ENCODE data around the gene CERS2.
"Not testable (repeated sequence)": the region's sequence is repeated elsewhere in the genome, so short reads cannot be mapped to it uniquely, and the experiment has no call there.

Gene CERS2

DNA sequence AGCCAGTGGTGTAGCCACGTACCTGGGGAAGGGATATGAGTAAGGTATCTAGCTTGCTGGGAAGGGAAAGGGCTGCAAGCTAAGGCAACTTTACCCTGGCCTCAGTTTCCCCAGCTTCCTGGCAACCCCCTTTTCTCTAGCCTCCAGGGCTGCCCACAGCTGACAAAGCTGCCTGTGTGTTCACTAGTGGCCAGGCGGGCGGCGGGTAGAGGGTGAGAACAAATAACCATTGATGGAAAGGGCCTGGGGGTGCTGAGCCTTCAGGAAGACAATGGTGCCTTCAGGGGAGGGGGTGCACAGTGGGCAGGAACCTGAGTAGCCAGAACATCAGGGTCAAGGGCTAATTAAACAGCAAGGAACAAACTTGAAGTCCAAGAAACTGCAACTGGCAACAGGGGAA is 6.1 kb downstream of the CERS2 start:
- DNase-seq = no peak

DNA sequence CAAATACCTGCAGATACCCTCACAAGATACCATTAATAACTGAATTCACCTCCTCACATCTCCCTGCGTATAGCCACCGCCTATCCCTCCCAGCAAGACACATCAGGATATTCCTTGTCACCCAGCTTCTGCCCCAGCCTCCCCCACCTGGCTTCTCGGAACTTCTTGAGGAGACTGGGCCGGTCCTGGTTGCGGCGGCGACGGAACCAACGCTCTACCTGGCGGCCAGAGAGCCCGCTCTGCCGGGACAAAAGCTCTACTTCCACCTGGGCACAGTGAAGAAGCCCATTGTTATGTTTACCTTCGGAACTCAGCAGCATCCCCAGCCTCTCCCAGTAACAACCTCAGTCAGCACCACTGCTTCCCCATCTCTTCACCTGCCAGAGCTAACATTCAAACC is 6.7 kb downstream of the CERS2 start:
- no peak for DNase-seq

DNA sequence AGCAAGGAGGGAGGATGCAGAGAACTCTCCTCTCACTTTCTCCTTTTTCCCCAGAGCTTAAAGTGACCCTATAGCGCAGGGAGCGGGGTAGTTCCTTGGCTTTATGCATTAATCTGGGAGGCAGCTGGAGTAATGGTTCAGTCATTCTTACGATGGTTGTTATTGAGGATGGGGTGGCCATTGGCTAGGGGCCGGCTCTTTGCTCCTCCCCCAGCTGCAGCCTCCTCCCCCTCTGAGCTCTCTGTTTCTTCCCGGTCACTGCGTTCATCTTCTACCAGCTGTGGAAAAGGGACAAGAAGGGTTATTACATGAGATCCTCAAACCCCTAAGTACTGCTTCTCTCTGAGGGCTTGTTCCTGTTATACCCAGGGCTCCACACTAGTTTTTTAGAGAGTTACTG is 8.6 kb downstream of the CERS2 start:
- no peak for DNase-seq

DNA sequence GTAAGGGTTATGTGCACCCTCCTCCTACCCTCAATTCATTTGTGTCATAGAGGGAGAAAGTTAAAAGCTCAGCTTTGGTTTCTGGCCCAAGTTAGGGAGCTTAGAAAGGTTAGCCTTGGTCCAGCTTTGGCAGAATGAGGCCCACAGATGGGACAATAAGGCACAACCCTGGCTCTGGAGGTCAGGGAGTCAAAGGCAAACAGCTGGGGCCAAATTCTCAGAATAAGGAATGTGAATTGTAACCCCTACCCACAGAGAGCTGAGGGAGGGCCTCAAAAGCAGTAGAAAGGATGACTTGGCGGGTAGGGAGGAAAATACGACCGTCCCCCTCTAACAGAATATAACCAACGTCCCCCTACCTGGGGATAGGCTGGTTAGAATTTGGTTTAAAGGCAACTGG is 9.0 kb downstream of the CERS2 start:
- no peak for DNase-seq

DNA sequence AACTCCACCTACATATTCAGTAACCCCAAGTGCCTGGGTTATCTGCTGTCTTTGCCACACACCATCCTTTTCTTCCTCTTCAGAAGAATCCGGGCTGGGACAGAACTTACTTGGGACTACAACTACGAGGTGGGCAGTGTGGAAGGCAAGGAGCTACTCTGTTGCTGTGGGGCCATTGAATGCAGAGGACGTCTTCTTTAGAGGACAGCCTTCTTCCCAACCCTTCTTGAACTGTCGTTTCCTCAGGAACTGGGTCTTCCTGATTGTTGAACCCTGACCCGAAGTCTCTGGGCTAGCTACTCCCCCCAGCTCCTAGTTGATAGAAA is 10.5 kb downstream of the CERS2 start:
- DNase-seq = no peak

DNA sequence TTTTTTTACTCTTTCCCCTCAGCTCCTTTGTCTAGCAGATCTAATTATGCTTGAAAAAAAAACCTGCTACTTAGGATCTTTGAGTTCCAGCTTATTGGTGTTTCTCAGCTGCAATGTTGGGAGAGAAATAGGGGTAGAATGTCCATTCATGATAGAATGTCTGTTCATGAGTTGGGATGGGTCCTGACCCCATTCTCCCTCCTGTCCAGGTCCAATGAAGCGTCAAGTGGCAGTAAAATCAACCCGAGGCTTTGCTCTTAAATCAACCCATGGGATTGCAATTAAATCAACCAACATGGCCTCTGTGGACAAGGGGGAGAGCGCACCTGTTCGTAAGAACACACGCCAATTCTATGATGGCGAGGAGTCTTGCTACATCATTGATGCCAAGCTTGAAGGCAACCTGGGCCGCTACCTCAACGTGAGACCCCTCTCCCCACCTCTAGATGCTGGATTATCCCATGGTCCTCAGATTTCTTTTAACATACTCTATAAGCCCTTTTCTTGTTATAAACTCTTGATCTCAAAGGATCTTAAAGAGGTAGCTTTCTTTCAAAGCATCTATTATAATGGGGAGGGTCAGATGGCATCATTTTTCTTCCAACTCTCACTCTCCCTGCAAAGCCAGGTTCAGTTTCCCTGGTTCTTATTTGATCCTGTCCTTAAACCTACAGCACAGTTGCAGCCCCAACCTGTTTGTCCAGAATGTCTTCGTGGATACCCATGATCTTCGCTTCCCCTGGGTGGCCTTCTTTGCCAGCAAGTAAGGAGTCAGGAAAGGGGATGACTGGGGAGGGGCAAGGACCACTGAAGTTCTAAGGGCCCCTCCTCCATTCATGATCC is 11.1 kb downstream of the CERS2 start:
- DNase-seq = no peak

DNA sequence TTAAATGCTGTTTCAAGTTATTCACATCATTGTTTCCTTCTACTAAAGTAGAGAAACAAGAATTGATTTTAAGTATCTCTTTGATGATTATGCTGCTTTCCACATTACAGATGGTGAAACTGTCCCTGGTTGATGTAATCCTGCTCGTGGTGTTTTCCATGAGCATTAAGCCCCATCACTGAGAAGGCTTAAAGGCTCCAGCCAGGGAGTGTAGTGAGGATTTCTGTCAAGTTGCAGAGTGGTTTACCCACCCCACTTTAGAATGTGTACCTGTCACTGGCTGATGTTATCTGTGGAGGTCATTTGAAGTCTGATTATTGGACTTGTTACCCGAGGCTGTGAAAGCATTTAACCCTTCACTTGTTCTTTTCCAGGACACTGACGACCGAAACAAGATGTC is 12.9 kb downstream of the CERS2 start:
- no peak for DNase-seq

DNA sequence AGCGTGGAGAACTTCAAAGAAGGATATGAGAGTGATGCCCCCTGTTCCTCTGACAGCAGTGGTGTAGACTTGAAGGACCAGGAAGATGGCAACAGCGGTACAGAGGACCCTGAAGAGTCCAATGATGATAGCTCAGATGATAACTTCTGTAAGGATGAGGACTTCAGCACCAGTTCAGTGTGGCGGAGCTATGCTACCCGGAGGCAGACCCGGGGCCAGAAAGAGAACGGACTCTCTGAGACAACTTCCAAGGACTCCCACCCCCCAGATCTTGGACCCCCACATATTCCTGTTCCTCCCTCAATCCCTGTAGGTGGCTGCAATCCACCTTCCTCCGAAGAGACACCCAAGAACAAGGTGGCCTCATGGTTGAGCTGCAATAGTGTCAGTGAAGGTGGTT is 14.0 kb downstream of the CERS2 start:
- DNase-seq = no peak

DNA sequence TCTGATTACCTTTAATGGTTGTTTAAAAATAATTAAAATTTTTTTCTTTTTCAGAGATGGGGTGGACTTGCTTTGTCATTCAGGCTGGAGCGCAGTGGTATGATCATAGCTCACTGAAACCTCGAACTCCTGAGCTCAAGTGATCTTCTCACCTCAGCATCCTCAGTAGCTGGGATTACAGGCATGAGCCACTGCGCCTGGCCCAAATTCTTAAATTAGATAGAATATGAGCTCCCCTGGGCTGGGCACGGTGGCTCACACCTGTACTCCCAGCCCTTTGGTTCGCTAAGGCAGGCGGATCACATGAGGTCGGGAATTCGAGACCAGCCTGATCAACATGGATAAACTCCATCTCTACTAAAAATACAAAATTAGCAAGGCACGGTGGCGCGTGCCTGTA is 17.0 kb downstream of the CERS2 start:
- no peak for DNase-seq

DNA sequence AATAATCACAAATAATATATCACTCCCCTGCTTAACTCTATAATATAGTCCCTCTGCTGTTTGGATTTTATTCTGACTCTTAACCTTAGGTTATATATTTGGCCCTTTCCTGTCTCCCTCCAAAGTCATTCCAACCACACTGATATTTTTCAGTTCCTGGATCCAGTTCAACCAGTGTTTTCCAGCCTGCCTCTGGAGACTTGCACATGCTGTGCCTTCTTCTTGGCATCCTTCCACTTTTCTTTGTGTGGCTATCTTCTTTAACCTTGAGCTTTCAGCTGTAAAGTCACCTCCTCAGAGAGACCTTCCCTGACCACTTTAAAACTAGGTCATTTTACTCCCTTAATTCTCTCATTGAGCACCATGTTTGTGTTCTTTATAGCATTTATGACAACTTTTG is 19.4 kb downstream of the CERS2 start:
- DNase-seq = no peak

DNA sequence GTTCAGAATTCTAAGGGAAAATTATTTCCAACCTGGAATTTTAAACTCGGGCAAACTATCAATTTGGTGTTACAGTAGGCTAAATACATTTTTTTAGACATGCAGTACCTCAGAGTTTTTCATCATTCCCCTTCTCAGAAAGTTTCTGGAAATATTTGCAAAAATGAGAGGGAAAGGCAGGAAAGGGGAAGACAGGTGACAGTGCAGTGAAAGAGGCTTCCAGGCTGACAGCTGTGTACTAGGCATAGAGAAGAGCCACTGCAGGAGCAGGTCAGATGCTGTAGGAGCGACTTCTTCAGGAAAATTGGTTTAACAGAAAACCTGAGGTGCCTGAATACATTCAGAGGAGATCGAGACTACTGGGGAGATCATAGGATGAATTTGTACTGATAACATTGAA is 19.9 kb downstream of the CERS2 start:
- no peak for DNase-seq

DNA sequence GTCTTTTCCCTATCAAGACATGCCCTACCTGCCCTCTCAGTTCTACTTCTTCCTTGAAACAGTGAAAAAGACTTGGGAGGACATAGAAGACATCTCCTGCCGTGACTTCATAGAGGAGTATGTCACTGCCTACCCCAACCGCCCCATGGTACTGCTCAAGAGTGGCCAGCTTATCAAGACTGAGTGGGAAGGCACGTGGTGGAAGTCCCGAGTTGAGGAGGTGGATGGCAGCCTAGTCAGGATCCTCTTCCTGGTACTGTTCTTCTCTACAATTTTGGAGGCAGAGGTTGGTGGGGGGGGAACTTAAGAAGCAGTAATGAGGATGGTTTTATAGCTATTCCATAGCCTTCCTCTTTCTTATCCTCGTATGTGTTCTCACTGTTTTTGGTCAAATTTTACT is 29.8 kb downstream of the CERS2 start:
- DNase-seq = no peak

DNA sequence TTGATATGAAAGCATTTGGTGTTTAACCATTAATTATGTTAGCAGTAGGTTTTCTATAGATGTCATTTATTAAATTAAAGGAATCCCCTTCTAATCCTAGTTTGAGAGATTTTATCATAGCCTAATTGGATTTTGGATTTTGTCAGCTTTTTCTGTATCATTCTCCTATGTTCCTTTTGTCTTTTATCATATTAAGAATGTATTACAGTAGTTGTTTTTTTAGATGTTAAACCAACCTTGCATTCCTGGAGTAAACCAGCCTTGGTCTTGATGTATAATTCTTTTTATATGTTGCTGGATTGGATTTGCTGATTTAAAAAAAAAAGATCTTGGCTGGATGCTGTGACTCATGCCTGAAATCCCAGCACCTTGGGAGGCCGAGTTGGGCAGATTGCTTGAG is 42.9 kb downstream of the CERS2 start:
- DNase-seq = no peak

DNA sequence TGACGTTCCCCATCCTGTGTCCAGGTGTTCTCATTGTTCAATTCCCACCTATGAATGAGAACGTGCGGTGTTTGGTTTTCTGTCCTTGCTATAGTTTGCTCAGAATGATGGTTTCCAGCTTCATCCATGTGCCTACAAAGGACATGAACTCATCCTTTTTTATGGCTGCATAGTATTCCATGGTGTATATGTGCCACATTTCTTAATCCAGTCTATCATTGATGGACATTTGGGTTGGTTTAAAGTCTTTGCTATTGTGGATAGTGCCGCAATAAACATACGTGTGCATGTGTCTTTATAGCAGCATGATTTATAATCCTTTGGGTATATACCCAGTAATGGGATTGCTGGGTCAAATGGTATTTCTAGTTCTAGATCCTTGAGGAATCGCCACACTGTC is 45.9 kb downstream of the CERS2 start:
- not testable (repeated sequence) for DNase-seq

DNA sequence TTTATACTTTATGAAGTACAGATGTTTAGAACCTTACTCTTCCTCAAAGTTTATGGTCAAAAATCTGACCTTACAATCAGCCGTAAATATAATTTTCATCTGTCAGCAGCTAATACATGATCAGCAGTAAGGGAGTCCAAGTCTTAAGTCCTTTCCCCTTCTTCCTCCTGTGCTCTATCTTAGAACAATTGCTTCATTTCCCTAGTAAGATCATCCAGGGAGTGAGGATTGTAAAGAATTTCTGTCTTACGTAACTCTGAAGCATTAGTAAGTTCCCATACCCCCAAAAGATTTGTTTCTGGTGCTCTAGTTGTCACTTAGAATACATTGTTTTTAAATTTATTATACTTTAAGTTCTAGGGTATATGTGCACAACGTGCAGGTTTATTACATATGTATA is 46.3 kb downstream of the CERS2 start:
- no peak for DNase-seq

DNA sequence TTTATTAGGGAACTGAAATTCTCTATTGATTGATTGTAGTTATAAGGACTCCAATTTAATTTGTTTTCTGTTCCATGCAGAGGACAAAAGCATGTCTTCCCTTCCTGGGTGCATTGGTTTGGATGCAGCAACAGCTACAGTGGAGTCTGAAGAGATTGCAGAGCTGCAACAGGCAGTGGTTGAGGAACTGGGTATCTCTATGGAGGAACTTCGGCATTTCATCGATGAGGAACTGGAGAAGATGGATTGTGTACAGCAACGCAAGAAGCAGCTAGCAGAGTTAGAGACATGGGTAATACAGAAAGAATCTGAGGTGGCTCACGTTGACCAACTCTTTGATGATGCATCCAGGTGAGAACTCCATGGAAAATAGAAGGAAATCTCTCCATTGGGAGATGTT is 47.0 kb downstream of the CERS2 start:
- DNase-seq = no peak

DNA sequence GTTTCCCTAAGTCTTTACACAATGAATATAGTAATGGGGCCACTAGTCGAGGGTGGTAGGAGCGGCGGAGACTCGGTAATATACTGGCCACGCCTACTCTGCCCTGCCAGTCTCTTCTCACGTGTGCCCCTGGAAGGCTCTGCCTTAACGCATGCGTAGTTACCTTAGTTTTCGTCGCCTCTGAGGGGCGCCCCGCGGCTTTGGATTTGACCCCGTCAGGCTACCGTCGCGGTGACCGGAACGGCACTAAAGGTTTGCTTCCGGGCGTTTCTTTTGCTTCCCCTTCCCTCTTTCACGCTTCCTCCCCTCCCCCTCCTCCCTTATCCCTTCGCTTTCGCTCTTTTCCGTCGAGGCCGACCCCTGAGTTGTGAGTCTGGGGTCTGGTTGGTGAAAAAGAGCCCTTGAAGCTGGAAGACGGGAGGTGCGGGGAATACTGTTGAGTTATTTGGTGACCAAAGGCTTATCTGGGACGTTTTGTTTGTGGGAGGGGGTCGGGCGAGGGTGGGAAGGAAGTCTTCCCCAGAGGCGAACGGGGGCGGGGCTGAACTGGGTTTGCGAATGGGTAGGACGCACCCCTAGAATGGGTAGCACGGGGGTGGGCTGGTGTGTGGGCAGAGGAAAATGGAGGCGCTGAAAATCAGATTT is 48.4 kb downstream of the CERS2 start, which contains the start of gene SETDB1:
Gene SETDB1 (plus strand): TSS at position 267 of the 645 bp plus-strand sequence. CDS start 1,352 bp downstream, outside the sequence.
- peak; percentile 98 for DNase-seq

DNA sequence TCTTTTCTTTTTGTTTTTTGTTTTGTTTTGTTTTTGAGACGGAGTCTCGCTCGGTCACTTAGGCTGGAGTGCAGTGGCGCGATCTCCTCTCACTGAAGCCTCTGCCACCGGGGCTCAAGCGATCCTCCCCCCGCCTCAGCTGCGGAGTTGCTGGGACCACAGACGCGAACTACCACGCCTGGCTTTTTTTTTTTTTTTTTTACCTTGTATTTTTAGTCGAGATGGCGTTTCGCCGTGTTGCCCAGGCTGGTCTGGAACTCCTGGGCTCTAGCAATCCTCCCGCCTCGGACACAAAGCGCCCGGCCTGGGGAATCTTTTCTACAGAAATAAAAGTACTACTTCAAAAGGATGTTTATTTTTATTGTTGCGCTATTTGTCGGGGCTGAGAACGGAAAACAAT is 49.6 kb downstream of the CERS2 start:
- DNase-seq = no peak

DNA sequence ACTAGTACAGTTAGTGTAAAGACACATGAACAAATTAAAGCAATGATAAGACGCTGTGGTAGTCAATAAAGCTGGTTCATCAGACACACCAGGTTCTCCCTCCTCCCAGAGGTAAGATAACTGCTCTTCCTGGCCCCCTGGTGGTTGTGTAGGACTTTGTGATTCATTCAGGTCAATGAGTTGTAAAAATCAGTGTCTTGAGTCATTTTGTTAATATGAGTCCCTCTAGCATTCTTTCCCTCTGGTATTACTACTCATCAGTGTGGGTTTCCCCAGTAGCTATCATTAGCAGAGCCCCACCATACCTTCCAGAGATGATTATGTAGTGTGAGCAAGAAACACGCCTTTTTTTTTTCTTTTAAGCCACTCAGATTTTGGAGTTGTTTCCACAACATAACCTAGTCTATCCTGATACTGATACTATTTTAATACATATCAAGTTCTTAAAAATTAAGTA is 52.1 kb downstream of the CERS2 start:
- peak; percentile 54 for DNase-seq

DNA sequence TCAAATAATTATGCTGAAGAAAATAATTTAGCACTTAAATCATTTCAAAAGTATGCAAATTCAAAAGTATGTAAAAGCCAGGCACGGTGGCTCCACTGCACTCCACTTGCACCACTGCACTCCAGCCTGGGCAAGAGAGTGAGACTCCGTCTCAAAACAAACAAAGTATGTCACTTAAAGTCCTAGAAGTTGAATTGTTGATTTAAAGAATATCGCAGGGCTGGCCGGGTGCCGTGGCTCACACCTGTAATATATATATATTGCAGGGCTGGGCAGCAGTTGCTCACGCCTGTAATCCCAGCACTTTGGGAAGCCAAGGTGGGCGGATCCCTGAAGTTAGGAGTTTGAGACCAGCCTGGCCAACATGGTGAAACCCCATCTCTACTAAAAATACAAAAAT is 57.2 kb downstream of the CERS2 start:
- no peak for DNase-seq

All from NCI-H1092 (cell line).